GM12874 (cell line): ENCODE data around the gene LRRN2.

ENCODE experiments used
- TF ChIP-seq, protein P1 (sequence below): IDR thresholded peaks from 2 replicates; pipeline ENCODE4 v1.5.1; 2011; ENCODE audit warnings: low read depth, mild to moderate bottlenecking, control low read depth, low read length, moderate library complexity; ENCODE audit not compliant: insufficient read depth

LRRN2 gene

DNA sequence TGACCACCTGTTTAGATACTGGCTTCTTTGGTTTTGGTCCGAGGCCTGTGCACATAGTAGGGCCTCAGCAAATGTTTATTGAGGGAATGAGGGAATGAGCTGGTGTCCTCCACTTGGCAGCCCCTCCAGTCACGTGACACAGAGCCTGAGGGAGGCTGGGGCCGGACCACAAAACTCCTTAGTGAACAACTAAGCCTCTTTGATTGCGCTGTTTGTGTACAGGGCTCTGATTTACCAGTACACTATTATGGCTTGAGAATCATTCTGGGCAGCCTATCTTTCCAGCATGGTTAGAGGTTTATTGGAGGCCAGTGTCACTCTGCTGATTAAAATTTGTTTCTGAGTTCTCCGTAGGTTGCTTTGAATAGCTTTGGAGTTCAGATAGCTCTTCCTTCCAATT is 10.2 kb upstream of the LRRN2 start:
- TF ChIP-seq, protein P1, sequence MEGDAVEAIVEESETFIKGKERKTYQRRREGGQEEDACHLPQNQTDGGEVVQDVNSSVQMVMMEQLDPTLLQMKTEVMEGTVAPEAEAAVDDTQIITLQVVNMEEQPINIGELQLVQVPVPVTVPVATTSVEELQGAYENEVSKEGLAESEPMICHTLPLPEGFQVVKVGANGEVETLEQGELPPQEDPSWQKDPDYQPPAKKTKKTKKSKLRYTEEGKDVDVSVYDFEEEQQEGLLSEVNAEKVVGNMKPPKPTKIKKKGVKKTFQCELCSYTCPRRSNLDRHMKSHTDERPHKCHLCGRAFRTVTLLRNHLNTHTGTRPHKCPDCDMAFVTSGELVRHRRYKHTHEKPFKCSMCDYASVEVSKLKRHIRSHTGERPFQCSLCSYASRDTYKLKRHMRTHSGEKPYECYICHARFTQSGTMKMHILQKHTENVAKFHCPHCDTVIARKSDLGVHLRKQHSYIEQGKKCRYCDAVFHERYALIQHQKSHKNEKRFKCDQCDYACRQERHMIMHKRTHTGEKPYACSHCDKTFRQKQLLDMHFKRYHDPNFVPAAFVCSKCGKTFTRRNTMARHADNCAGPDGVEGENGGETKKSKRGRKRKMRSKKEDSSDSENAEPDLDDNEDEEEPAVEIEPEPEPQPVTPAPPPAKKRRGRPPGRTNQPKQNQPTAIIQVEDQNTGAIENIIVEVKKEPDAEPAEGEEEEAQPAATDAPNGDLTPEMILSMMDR = no peak

- TF ChIP-seq, protein P1 = no peak
Observed at GRCh38 chr1:204694145-204694544, 8.6 kb upstream of the LRRN2 start.

DNA sequence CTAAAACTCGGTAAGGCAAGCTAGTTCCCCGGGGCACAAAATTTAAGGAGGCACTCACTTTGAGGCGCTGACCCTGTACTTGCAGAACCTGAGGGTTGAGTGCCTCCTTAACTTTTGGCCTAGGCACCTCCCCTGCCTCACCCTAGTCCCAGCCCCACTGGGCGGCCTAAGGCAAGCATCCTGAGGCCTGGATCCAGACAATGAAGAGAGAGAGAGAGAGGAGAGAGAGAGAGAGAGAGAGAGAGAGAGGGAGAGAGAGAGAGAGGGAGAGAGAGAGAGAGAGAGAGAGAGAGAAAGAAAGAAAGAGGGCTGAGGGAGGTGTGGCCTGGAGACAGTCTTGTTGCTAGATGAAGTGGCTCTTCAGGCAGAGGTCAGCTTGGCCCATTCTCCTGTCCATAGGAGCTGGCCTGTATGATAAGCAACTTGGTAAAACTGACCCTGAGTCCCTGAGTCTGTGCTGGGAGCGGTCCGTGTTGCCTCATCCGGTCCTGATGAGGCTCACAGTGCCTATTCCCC is 7.4 kb upstream of the LRRN2 start:
- TF ChIP-seq, protein P1 = no peak

- TF ChIP-seq, protein P1 = no peak
Observed at GRCh38 chr1:204692325-204692840, 6.8 kb upstream of the LRRN2 start.

- TF ChIP-seq, protein P1 = no peak
Observed at GRCh38 chr1:204688776-204689175, 3.2 kb upstream of the LRRN2 start.

DNA sequence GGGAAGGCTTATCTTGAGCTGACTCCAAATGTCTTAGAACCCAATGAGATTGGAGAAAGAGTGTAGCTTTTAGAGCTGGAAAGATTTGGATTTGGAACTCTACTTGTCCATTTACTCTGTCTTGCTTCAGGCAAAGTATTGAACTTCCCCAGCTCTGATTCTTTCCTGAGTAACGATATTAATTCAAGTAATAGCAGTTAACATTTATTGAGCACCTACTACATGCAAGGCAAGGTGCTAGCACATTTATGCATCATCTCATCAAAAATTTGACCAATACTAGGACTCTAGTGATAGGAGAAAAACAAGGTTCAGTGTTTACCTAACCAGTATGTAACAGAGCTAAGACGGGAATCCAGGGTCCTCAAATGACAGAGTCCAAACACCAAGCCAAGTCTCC is 2.5 kb upstream of the LRRN2 start:
- TF ChIP-seq, protein P1 = no peak

- TF ChIP-seq, protein P1 = no peak
Observed at GRCh38 chr1:204684571-204685235, 835 bp downstream of the LRRN2 start.

- TF ChIP-seq, protein P1 = no peak
Observed at GRCh38 chr1:204684206-204684570, 1.4 kb downstream of the LRRN2 start.
